ENCODE measurements around the gene VTI1A. TPM values are rescaled to one million over a fixed set of nuclear protein-coding genes. Genes with fewer than 3 reads are reported as not detected.

Gene VTI1A
- polyA plus RNA-seq, 2 of the 4 experiments (the other 2 are of a cell fraction), result 17.0 to 25.3 TPM

DNA sequence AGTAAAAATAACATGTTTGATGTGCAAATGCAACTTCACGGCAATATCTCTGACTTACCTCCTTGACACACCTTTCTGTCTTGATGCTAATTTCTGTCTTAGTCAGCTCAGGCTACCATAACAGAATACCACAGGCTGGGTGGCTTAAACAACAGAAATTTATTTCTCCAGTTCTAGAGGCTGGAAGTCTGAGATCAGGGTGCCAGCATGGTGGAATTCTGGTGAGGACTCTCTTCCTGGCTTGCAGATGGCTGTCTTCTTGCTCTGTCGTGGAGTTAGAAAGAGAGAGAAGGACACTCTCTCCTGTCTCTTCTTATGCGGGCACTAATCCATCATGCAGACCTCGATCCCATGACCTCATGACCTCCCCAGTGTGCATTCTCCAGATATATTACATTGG, 134.9 kb downstream of the VTI1A start:
- FAIRE-seq, result no peak
- Histone ChIP-seq H3K4me1 (peaks cover 29% of the 10 kb centered on the region), H3K9me3 (no peaks in the 10 kb centered on the region), H3K4me3 (no peak overlapping the region), H3K27ac (no peak overlapping the region; a peak in 1 of 6 replicates), H3K4me2 (no peak overlapping the region)
- DNase-seq (ENCODE audit: low read depth in 1 of 2, low spot score in 1 of 2), result no peak
- WGBS (ENCODE audit: missing lambda C conversion rate), result 92% methylated on average over 4 of the region's 4 CpGs
- no peak for ATAC-seq
- POLR2A ChIA-PET, result no interaction called here
- TF ChIP-seq CHD2 (IDR thresholded peaks at IDR 0.05; ENCODE audit: low read length, partially characterized antibody) (no peak), NFE2L2 (conservative IDR thresholded peaks at IDR 0.05; ENCODE audit: low read length) (no peak), PHF8 (IDR thresholded peaks at IDR 0.05; ENCODE audit: borderline replicate concordance, low read depth) (no peak), HOXB5 (CRISPR knock-in tag; IDR thresholded peaks at IDR 0.05) (no peak), GATA3 (IDR thresholded peaks at IDR 0.05; ENCODE audit: borderline replicate concordance) (no peak), MAZ (IDR thresholded peaks at IDR 0.05; ENCODE audit: borderline replicate concordance, low read depth, low read length) (no peak), EHMT2 (IDR thresholded peaks at IDR 0.05; ENCODE audit: low read depth) (no peak), HEYL (CRISPR knock-in tag; IDR thresholded peaks at IDR 0.05) (no peak), FOSB (CRISPR knock-in tag; IDR thresholded peaks at IDR 0.05) (no peak)
- TF ChIP-seq, protein P1, sequence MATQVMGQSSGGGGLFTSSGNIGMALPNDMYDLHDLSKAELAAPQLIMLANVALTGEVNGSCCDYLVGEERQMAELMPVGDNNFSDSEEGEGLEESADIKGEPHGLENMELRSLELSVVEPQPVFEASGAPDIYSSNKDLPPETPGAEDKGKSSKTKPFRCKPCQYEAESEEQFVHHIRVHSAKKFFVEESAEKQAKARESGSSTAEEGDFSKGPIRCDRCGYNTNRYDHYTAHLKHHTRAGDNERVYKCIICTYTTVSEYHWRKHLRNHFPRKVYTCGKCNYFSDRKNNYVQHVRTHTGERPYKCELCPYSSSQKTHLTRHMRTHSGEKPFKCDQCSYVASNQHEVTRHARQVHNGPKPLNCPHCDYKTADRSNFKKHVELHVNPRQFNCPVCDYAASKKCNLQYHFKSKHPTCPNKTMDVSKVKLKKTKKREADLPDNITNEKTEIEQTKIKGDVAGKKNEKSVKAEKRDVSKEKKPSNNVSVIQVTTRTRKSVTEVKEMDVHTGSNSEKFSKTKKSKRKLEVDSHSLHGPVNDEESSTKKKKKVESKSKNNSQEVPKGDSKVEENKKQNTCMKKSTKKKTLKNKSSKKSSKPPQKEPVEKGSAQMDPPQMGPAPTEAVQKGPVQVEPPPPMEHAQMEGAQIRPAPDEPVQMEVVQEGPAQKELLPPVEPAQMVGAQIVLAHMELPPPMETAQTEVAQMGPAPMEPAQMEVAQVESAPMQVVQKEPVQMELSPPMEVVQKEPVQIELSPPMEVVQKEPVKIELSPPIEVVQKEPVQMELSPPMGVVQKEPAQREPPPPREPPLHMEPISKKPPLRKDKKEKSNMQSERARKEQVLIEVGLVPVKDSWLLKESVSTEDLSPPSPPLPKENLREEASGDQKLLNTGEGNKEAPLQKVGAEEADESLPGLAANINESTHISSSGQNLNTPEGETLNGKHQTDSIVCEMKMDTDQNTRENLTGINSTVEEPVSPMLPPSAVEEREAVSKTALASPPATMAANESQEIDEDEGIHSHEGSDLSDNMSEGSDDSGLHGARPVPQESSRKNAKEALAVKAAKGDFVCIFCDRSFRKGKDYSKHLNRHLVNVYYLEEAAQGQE (IDR thresholded peaks at IDR 0.05), result no peak
- CTCF ChIA-PET, result no interaction called here

DNA sequence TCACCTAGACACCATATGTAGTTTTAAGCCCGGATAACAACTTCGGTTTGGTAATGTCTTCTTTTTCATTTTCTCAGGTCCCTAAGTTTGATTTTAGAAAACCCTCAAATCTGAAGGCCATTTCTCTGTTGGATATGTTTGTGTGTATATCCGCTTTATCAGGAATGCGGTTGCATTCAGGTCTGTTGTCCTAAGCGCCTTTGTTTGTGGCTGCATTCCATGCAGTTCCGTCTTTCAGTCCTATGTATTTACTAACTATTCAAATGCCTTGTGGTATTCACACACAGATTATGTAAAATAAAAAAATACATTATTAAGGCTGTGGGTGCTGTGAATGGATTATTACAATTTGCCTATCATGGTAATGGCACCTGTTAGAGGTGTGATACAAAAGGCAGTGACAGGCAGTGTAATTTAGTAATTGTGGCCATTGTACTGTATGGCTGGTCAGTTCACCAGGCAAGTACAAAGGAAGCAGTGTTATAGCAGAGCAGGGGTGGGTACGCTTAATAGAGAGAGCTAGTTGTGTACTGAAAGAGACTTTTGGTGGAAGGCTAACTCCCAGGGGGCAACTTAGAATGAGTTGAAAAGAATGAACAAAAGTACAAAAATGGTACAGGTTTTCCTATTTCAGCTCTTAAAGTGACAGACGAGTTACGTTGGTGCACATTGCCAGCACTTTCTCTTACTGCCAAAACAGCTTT, 136.4 kb downstream of the VTI1A start:
- no peak for ATAC-seq
- peak overlapping the region; percentile 18 to 69; a peak in 3 of 6 replicates for H3K27ac ChIP-seq
- no peak for FAIRE-seq
- WGBS (ENCODE audit: missing lambda C conversion rate), result 92% methylated on average over 9 of the region's 9 CpGs
- no peak overlapping the region for H3K4me3 ChIP-seq
- no peak for TF ChIP-seq KDM5A (IDR thresholded peaks at IDR 0.05)
- TF ChIP-seq HOXB13 (CRISPR knock-in tag; IDR thresholded peaks at IDR 0.05; ENCODE audit: low read depth), result no peak
- TF ChIP-seq FOSB (CRISPR knock-in tag; IDR thresholded peaks at IDR 0.05), result no peak
- no peak for TF ChIP-seq HOXB5 (CRISPR knock-in tag; IDR thresholded peaks at IDR 0.05)
- no peak for TF ChIP-seq TP53 (CRISPR knock-in tag; IDR thresholded peaks at IDR 0.05)
- CTCF ChIA-PET, result interaction anchor here (1.9 to 2.7 kb wide), 2 partner anchors 18 to 802 kb away, joined by 6 to 7 read pairs; no protein-coding TSS in a partner anchor
- no peak overlapping the region for H3K4me2 ChIP-seq
- peaks cover 43% of the 10 kb centered on the region for H3K4me1 ChIP-seq
- no peak for DNase-seq (ENCODE audit: low read depth in 1 of 2, low spot score in 1 of 2)
- no peaks in the 10 kb centered on the region for H3K9me3 ChIP-seq
- POLR2A ChIA-PET, result no interaction called here

DNA sequence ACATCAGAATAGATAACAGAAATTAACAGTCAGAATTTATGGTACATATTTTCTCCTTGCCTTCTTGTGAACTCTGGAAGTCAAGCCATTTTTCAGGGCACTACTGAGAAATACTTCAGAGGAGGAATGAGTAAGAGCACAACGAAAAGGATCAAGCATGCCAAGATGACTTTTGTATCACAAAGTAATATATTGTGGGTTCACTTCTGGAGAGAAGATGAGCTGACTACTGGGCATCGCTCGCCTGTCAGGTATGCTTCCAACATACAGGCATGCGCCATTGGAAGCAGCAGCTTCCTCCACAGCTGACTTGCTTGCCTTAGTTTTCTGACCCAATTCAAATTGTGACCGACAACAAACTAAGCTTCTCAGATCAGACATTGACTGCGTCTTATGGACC, 137.3 kb downstream of the VTI1A start:
- peak overlapping the region; percentile 69 to 71 for H3K27ac ChIP-seq
- H3K4me2 ChIP-seq, result peak overlapping the region; percentile 76
- ATAC-seq (no peak), DNase-seq (ENCODE audit: low read depth in 1 of 2, low spot score in 1 of 2) (no peak), FAIRE-seq (no peak)
- CTCF ChIA-PET, result interaction anchor here (1.9 to 2.7 kb wide), 2 partner anchors 19 to 802 kb away, joined by 6 to 7 read pairs; no protein-coding TSS in a partner anchor
- TF ChIP-seq CBX2 (IDR thresholded peaks at IDR 0.05; ENCODE audit: borderline replicate concordance, low read depth) (no peak), JUN (IDR thresholded peaks at IDR 0.05) (no peak), MAZ (IDR thresholded peaks at IDR 0.05; ENCODE audit: borderline replicate concordance, low read depth, low read length) (no peak), HEYL (CRISPR knock-in tag; IDR thresholded peaks at IDR 0.05) (no peak), RNF2 (IDR thresholded peaks at IDR 0.05; ENCODE audit: borderline replicate concordance, low read depth) (no peak), ESRRA (IDR thresholded peaks at IDR 0.05; ENCODE audit: borderline replicate concordance, low read length) (no peak), KDM5A (IDR thresholded peaks at IDR 0.05) (no peak), KDM1A (IDR thresholded peaks at IDR 0.05; ENCODE audit: low read depth) (no peak), CHD4 (IDR thresholded peaks at IDR 0.05; ENCODE audit: borderline replicate concordance) (no peak), HOXB13 (CRISPR knock-in tag; IDR thresholded peaks at IDR 0.05; ENCODE audit: low read depth) (no peak)
- TF ChIP-seq, protein P2, sequence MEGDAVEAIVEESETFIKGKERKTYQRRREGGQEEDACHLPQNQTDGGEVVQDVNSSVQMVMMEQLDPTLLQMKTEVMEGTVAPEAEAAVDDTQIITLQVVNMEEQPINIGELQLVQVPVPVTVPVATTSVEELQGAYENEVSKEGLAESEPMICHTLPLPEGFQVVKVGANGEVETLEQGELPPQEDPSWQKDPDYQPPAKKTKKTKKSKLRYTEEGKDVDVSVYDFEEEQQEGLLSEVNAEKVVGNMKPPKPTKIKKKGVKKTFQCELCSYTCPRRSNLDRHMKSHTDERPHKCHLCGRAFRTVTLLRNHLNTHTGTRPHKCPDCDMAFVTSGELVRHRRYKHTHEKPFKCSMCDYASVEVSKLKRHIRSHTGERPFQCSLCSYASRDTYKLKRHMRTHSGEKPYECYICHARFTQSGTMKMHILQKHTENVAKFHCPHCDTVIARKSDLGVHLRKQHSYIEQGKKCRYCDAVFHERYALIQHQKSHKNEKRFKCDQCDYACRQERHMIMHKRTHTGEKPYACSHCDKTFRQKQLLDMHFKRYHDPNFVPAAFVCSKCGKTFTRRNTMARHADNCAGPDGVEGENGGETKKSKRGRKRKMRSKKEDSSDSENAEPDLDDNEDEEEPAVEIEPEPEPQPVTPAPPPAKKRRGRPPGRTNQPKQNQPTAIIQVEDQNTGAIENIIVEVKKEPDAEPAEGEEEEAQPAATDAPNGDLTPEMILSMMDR (IDR thresholded peaks at IDR 0.05), result no peak
- WGBS (ENCODE audit: missing lambda C conversion rate), result 89% methylated on average over 6 of the region's 6 CpGs
- no peak overlapping the region for H3K4me3 ChIP-seq
- H3K4me1 ChIP-seq, result peaks cover 46% of the 10 kb centered on the region
- POLR2A ChIA-PET, result interaction anchor here (0.8 kb wide), 1 partner anchor 366 kb away, joined by 4 read pairs; the partner anchor contains the start of gene TCF7L2
- H3K9me3 ChIP-seq, result no peaks in the 10 kb centered on the region

Data from A549 (cell line).